Pancreas (tissue), 8 donors: ENCODE data around the gene LRRC32. TPM values are rescaled to one million over a fixed set of nuclear protein-coding genes. Genes with fewer than 3 reads are reported as not detected.

ENCODE experiments used
- polyA plus RNA-seq, 2 donors: library from polyadenylated mRNA; stranded (reverse); fragments of 200-250 nt; gene quantifications; one replicate each; pipeline ENCODE4 v1.2.3, GENCODE V29; 2013
- total RNA-seq, 6 donors: library from RNA; stranded (reverse); fragmentation: NEBNext Ultra II Directional in 4 of 6; extraction: Animal tissue kit (Norgen Biotek cat#: 25700) in 4 of 6; gene quantifications; one replicate each; pipeline versions ENCODE4 v1.2.1 to v1.2.4, GENCODE V29; 2021 to 2023
- donor health status: healthy with polysubstance abuse.
- donor health status: DM: no; HTN: no; CAD: no; lungs with moderate emphysema.
- donor health status: DM: no; HTN: no; CAD: no.
- donor health status: Bipolar disorder and iron deficiency.
- donor health status: DM: yes; HTN: yes; CAD: no.
- donor health status: DM: no; HTN: no; CAD: no.
- donor health status: DM: no; HTN: no; CAD: no.
- donor health status: DM: yes; HTN: yes; CAD: no.

Gene LRRC32
- total and polyA plus RNA-seq, 8 donors = 5.7 to 43.0 (median 12.0) TPM

Other genes with a start within 250 kb of the LRRC32 start
- 10 to 100 TPM in 2 of 6 donors, 1 to 10 TPM in 4; 5.8 to 14.0 (median 8.7) TPM for gene EMSY, start 225.7 kb downstream of the LRRC32 start, total RNA-seq
- gene EMSY, start 225.7 kb downstream of the LRRC32 start, polyA plus RNA-seq = 1 to 10 TPM; 4.6 to 4.7 TPM
- gene TSKU, start 112.6 kb upstream of the LRRC32 start, total RNA-seq = 10 to 100 TPM in 5 of 6 donors, 1 to 10 TPM in 1; 9.7 to 25.2 (median 12.1) TPM
- gene TSKU, start 112.6 kb upstream of the LRRC32 start, polyA plus RNA-seq = 1 to 10 TPM; 2.7 to 5.0 TPM
- 10 to 100 TPM in 1 of 6 donors, 1 to 10 TPM in 5; 4.9 to 13.2 (median 7.4) TPM for gene ACER3, start 190.2 kb upstream of the LRRC32 start, total RNA-seq
- gene ACER3, start 190.2 kb upstream of the LRRC32 start, polyA plus RNA-seq = 1 to 10 TPM; 2.0 to 2.6 TPM